PC-9 (cell line): ENCODE results near the gene BSPRY.

ENCODE experiments used
- CTCF ChIP-seq: fragments of 200-600 bp; sonication (generic); conservative IDR thresholded peaks from 2 replicates; pipeline ENCODE4 v1.6.1; 2017; ENCODE audit warnings: mixed run types, antibody characterized with exemption, mild to moderate bottlenecking, moderate library complexity
- EZH2 ChIP-seq: fragments of 200-600 bp; sonication (generic); IDR thresholded peaks from 2 replicates; pipeline ENCODE4 v1.8.0; 2017; ENCODE audit warnings: antibody characterized with exemption, low read depth

- TF ChIP-seq CTCF (no peak), EZH2 (no peak)
Observed at GRCh38 chr9:113417370-113417769, 68.0 kb downstream of the BSPRY start.
